OCI-LY7 (cell line): ENCODE measurements around the gene MID1.

Experiments used
- EZH2phosphoT487 ChIP-seq: fragments of 200-600 bp; sonication (generic); IDR thresholded peaks from 2 replicates; pipeline ENCODE4 v1.6.1; 2018; ENCODE audit warnings: low read depth, borderline replicate concordance, mild to moderate bottlenecking, mixed run types, antibody characterized with exemption, low read length, moderate library complexity, mixed read lengths
- TF ChIP-seq, protein P1 (sequence below): fragments of 200-600 bp; sonication (generic); conservative IDR thresholded peaks from 2 replicates; pipeline ENCODE4 v1.5.1; 2014; ENCODE audit warnings: mild to moderate bottlenecking, antibody characterized with exemption, low read length, moderate library complexity, mixed read lengths

DNA sequence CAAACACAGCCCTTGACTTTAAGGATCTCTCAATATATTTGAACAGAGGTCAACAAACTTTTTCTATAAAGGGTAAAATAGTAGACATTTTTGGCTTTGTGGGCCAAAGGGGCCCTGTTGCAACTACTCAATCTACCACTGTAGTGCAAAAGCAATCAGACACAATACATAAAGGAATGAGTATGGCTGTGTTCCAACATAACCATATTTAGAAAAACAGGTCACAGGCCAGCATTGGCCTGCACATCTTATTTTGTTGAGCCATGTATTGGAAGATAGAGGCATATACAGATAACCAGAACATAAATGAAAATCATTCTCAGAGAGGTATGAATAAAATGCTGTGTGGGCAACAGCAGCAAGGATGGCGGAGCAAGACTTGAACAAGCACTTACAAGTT, 49.8 kb downstream of the MID1 start:
- TF ChIP-seq, protein P1, sequence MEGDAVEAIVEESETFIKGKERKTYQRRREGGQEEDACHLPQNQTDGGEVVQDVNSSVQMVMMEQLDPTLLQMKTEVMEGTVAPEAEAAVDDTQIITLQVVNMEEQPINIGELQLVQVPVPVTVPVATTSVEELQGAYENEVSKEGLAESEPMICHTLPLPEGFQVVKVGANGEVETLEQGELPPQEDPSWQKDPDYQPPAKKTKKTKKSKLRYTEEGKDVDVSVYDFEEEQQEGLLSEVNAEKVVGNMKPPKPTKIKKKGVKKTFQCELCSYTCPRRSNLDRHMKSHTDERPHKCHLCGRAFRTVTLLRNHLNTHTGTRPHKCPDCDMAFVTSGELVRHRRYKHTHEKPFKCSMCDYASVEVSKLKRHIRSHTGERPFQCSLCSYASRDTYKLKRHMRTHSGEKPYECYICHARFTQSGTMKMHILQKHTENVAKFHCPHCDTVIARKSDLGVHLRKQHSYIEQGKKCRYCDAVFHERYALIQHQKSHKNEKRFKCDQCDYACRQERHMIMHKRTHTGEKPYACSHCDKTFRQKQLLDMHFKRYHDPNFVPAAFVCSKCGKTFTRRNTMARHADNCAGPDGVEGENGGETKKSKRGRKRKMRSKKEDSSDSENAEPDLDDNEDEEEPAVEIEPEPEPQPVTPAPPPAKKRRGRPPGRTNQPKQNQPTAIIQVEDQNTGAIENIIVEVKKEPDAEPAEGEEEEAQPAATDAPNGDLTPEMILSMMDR = no peak
- TF ChIP-seq EZH2phosphoT487 = no peak
